GM18505 (cell line): Measurements from ENCODE around the gene ITM2C.

Source experiments
- ATAC-seq: cut with Tn5 transposase; IDR thresholded peaks from one replicate; pipeline ENCODE4 v1.9.1; 2021; ENCODE audit not compliant: unreplicated experiment
- POLR2A ChIP-seq: IDR thresholded peaks from 4 replicates; pipeline ENCODE4 v1.6.1; 2011; ENCODE audit warnings: borderline replicate concordance; ENCODE audit not compliant: insufficient read depth, insufficient read length; ENCODE audit errors: extremely low read depth

ITM2C gene

DNA sequence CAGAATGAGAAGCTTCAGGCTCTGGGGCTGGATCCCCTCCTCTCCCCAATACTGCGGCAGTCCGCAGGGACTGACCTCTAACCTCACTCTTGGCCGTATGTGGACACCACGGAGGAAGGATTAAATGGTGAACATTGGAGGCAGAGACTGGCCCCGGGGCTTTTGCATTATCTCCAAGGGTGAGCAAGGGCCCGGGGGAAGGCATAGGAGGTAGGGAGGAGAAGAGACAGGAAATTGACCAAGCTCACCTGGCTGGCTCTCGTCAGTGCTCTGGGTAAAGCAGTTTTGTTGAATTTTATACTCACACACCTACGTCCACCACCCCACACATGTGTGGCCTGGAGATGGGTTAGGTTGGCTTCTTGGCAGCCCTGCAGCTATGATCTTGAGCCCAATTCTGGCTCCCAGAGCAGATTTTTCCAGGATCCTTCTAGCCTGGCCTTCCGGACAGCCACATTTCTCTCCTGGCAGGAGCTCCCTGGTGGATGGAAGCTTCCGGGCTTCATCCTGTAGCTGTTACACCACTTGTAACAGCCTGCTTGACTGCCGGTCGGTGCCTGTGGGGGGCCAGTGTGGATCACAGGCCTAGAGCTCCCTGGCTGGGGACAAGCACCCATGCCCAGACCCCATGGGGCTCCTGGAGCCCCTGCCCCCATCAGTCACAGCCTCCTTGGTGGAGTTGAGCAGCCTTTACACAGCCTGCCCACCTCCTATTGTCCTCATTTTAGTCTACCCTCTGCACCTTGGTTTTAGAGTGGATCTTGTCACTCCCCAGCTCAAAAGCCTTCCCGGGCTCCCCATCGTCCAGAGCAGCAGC is 7.6 kb downstream of the ITM2C start:
- no peak for TF ChIP-seq POLR2A
- ATAC-seq = no peak

DNA sequence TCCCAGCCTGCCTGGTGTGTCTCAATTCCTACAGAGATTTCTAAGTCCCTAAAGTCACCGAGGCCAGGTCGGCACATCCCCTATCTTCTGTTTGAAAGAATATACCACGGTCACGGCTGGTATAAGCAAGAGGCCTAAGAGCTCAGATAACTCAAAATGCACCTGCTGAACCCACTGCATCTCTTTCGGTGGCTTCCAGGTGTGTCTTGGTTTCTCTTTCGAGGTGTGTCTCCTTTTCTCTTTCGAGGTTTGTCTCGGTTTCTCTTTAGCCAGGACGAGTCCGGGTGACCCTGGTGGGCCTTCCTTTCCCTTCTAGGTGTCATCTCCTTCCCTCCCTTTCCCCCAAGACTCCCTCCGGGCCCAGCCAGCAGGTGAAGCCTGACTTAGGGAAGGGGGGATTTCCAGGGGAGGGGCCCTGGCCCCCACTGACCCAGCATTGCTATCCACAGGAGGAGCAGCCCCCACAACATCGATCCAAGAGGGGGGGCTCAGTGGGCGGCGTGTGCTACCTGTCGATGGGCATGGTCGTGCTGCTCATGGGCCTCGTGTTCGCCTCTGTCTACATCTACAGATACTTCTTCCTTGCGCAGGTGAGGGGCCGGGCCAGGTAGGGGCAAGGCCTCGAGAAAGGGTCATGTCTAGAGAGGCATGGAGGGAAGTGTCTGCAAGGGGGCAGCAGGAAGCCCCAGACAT is 8.4 kb downstream of the ITM2C start:
- no peak for TF ChIP-seq POLR2A
- ATAC-seq = peak; percentile 59

DNA sequence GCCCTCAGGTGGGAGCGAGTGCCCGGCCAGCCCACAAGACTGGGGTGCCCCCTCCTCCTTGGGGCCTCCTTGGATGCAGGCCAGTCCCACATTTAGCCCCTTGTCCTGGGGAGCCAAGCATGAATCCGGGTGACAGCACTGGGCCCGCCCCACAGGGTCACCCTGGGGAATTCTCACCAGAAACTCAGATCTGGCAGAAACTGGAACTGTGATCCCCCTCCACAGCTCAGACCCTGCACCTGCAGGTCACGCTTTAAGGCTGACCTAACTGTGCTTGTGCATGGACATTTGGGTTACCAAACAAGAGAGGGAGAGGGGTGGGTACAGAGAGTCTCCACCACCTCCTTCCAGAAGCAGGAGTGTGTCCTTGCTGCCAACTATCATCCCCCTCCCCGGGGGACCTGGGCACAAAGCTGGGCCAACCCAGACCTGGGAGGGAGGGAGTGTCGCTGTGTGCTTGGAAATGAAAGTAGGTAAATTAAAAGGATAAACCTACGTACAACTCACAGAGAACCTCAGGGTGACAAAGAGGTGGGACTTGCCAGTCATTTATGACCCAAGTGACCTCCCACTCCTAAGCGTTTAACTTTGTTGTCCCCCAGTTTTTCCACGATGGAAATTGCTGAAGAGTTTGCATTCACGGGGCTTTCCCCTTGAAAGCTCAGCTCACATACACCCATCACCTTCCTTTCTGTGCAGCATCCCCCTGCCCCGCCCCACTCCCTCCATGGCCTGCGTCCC is 9.1 kb downstream of the ITM2C start:
- ATAC-seq = peak; percentile 52
- no peak for TF ChIP-seq POLR2A

DNA sequence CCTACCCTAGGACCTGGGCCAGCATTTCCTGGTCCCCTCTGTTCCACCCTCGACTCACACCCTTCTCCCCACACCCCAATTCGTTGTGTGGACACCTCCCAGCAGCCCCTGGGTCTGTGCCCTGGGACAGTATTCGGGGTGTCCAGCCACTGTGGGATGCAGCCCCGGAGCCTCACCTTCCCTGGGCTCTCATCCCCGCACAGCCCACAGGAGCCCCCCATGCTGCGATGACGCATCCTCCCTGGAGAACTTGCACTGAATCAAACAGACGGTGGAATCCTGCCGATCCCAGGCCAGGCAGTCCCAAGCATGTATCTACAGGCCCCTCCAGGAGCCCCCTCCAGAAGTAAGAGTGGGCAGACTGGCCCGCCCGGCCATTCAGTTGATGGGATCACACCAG is 9.7 kb downstream of the ITM2C start:
- ATAC-seq = no peak
- TF ChIP-seq POLR2A = no peak

DNA sequence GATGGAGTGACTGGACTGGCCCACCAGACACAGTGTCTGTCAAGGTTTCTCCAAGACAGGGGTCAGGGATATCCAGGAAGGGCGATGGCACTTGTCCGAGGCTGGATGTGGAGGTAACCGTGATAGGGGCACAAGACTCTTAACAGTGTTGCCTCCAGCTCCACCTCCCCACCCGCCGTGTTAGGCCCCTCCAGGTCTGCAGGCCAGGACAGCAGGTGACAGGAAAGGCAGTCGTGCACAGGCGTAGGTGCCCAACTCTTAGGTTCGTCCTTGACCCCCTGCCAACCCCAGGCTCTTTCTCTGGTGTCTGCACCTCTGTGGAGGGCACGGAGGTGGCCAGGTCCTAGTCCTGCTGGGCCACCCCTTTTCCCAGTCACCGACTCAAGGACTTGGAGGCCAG is 10.1 kb downstream of the ITM2C start:
- TF ChIP-seq POLR2A = no peak
- ATAC-seq = no peak

DNA sequence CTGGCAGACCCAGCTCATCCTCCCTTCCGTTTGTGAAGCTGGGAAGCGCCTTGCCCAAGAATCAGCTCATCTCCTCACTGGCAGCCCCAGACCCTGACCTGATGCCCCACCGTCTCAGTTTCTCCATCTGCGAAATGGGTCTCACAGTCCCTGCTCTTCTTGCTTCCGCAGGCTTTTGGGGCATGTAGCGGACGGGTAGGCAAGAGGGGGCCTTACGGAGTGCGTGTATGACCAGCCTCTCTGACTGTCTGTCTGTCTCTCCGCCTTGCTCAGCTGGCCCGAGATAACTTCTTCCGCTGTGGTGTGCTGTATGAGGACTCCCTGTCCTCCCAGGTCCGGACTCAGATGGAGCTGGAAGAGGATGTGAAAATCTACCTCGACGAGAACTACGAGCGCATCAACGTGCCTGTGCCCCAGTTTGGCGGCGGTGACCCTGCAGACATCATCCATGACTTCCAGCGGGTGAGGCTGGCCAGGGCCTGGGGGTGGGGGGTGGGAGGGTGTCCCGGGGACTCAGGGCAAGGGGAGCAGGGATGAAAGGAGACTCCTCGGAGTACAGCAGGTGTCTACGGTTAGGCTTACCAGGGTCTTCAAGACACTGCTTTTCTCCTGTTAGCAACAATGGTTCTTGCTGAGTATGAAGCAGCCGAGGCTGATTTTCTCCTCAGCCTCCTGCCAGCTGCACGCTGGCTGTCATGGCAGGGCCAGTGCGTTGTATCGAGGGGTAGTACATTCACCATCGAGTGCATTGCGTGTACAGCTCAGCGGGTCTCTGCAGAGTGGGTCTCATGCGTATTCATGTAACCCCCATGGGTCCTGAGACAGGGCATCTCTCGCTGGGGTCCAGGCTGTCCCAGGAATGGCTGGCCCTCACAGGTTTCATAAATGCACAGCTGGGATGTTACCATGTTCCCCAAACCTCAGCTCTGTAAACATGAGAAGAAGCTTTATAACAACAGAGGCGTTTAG is 10.9 kb downstream of the ITM2C start:
- ATAC-seq = no peak
- TF ChIP-seq POLR2A = no peak

DNA sequence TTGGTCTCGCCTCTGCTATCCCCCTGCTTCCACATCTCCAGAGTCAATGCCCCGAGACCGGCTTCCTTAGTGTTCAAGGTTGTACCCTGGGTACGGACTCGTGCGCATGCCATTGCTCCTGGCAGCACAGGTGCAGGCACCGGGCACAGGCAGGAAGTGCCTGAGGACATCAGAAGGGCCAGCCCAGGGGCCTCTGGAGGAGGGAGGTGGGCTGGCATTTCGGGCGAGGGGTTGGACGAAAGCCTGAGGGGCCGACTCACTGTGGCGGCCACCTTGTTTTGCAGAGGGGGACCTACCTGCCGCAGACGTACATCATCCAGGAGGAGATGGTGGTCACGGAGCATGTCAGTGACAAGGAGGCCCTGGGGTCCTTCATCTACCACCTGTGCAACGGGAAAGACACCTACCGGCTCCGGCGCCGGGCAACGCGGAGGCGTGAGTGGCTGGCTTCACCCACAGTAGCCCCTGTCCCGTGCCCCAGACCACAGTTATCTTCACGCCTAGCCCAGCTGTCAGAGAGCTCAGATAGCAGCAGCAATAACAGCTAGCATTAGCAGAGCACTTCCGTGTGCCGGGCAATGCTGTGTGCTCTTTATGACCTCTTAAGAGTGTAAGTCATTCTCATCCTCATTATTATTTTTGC is 12.5 kb downstream of the ITM2C start:
- ATAC-seq = no peak
- no peak for TF ChIP-seq POLR2A

DNA sequence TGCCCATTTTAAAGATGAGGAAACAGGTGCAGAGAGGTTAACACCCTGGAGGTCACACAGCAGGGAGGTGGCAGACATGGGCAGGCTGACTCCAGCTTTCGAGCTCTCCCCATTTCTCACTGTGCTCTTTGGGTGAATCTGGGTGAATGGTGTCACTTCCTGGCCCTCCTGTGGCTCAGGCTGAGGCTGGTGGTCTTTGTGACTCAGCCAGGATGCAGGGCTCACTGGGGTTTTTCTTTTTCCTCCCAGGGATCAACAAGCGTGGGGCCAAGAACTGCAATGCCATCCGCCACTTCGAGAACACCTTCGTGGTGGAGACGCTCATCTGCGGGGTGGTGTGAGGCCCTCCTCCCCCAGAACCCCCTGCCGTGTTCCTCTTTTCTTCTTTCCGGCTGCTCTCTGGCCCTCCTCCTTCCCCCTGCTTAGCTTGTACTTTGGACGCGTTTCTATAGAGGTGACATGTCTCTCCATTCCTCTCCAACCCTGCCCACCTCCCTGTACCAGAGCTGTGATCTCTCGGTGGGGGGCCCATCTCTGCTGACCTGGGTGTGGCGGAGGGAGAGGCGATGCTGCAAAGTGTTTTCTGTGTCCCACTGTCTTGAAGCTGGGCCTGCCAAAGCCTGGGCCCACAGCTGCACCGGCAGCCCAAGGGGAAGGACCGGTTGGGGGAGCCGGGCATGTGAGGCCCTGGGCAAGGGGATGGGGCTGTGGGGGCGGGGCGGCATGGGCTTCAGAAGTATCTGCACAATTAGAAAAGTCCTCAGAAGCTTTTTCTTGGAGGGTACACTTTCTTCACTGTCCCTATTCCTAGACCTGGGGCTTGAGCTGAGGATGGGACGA is 13.2 kb downstream of the ITM2C start:
- no peak for TF ChIP-seq POLR2A
- ATAC-seq = no peak

DNA sequence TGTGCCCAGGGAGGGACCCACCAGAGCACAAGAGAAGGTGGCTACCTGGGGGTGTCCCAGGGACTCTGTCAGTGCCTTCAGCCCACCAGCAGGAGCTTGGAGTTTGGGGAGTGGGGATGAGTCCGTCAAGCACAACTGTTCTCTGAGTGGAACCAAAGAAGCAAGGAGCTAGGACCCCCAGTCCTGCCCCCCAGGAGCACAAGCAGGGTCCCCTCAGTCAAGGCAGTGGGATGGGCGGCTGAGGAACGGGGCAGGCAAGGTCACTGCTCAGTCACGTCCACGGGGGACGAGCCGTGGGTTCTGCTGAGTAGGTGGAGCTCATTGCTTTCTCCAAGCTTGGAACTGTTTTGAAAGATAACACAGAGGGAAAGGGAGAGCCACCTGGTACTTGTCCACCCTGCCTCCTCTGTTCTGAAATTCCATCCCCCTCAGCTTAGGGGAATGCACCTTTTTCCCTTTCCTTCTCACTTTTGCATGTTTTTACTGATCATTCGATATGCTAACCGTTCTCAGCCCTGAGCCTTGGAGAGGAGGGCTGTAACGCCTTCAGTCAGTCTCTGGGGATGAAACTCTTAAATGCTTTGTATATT is 14.0 kb downstream of the ITM2C start:
- ATAC-seq = no peak
- TF ChIP-seq POLR2A = no peak

DNA sequence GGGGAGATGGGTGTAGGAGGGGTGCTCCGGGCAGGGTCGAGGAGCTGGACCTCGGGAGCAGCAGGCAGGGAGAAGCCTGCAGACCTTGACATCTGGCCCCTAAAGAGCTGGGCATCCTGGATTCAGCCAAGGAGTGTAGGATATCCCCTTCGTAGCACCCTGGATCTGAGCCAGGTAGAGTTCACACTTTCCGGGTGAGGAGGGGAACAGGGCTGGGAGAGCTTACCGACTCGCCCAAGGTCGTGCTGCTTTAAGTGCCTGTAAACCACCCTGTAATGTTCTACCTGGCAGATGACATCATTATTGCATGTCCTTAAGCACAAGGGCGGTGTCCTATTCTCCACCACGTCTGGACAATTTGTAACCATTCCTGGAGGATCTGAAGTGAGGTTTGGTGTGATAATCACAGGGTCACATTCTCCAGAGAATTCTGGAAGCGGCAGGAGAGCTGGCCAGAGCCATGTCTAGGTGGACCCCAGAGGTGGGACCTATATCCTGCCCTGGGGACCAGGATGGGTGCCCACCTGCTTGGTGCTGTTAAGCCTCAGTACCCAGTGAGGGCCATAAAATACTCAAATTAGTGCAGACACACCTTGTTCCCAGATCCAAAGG is 14.6 kb downstream of the ITM2C start:
- ATAC-seq = no peak
- TF ChIP-seq POLR2A = no peak

DNA sequence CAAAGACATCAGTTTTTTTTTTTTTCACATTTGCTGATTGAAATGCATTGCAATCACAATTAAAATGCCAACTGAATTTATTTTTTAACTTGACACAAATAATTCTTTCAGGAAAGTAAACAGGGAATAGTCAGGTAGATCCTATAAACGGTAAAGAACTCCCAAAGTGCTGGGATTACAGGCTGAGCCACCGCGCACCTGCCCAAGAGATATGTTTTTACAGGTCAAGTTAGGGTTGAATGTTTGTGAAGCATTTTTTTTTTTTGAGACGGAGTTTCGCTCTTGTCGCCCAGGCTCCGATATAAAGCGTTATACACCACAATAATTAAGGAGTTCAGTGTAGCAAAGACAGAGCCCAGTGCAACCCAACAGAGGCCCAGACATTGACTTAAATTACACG is 15.1 kb downstream of the ITM2C start:
- no peak for TF ChIP-seq POLR2A
- ATAC-seq = no peak
